SK-N-SH (cell line): ENCODE data around the gene KRT33A.

Source experiments
- CTCF ChIP-seq: fragments of 200-600 bp; sonication (generic); IDR thresholded peaks from 2 replicates; pipeline ENCODE4 v1.6.1; 2017; ENCODE audit warnings: antibody characterized with exemption, mild to moderate bottlenecking, moderate library complexity
- EP300 ChIP-seq, 2 experiments: IDR thresholded peaks; 2 replicates each; pipeline versions ENCODE4 v1.4.0 to v1.6.1; 2012; ENCODE audit warnings: borderline replicate concordance in 1 of 2, low read depth in 1 of 2, low read length in 1 of 2
- NFIC ChIP-seq: IDR thresholded peaks from 2 replicates; pipeline ENCODE4 v1.4.0; 2012; ENCODE audit warnings: borderline replicate concordance
- PBX3 ChIP-seq: IDR thresholded peaks from 2 replicates; pipeline ENCODE4; 2012

DNA sequence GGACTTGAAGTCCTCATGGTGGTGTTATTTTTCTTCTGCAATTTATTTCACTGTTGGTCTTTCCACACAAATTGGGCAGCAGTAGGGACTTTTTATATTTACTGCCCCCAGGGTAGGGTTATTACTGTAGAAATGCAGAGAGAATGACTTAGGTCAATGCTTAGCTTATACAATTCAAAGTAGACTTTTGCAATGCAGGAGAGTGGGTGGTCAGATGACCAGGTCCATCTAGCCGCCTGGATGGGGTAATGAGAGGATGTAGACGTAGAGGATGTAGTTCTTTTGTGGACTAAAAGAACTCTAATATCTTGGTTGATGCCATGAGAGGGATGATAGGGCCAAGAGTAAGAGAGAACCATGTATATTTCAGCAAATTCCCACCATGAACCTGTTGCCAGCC is 32.4 kb downstream of the KRT33A start:
- TF ChIP-seq CTCF (no peak), EP300 (IDR thresholded peaks at IDR 0.05; ENCODE audit: borderline replicate concordance in 1 of 2, low read depth in 1 of 2, low read length in 1 of 2) (no peak), PBX3 (no peak), NFIC (no peak)
